Astrocyte of the cerebellum (primary cell): ENCODE data around the gene PCNX2.

Source experiments
- DNase-seq: peaks from one replicate; pipeline ENCODE4 v3.0.0-alpha.2; 2011; ENCODE audit warnings: low read depth
- H3K4me3 ChIP-seq: 2 replicates; pipeline ENCODE4 v1.5.1; 2011; ENCODE audit warnings: mild to moderate bottlenecking, low read depth, low read length, moderate library complexity
- in situ Hi-C: cut with HindIII; loops from 2 replicates; pipeline ENCODE4 v1.10.0; 2017; ENCODE audit warnings: low sequenced_read_pairs
- TF ChIP-seq, protein P1 (sequence below): IDR thresholded peaks from 2 replicates; pipeline ENCODE4 v1.5.1; 2012; ENCODE audit warnings: low read length, low read depth, moderate library complexity, mild to moderate bottlenecking; ENCODE audit errors: missing control alignments

Gene PCNX2

DNA sequence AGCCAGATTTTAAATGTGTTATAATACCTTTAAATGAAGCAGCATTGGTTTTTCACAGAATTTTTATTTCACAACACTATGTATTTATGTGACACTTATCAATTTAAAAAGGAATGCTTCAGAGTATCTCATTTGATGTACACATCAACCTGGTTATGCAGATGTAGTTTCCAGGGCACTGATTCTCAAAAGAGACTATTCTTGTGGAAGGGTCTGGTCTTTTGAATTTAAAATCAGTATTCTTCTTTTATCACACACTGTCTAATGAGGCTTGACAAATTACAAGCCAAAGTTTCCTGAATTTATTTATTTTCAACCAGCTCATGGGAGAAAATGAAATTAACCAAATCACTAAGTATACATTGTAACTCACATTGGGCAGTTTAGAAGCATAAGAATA, 257.7 kb downstream of the PCNX2 start:
- in situ Hi-C loops: no loop called here
- no peak overlapping the region for H3K4me3 ChIP-seq
- TF ChIP-seq, protein P1, sequence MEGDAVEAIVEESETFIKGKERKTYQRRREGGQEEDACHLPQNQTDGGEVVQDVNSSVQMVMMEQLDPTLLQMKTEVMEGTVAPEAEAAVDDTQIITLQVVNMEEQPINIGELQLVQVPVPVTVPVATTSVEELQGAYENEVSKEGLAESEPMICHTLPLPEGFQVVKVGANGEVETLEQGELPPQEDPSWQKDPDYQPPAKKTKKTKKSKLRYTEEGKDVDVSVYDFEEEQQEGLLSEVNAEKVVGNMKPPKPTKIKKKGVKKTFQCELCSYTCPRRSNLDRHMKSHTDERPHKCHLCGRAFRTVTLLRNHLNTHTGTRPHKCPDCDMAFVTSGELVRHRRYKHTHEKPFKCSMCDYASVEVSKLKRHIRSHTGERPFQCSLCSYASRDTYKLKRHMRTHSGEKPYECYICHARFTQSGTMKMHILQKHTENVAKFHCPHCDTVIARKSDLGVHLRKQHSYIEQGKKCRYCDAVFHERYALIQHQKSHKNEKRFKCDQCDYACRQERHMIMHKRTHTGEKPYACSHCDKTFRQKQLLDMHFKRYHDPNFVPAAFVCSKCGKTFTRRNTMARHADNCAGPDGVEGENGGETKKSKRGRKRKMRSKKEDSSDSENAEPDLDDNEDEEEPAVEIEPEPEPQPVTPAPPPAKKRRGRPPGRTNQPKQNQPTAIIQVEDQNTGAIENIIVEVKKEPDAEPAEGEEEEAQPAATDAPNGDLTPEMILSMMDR: no peak
- DNase-seq: no peak

DNA sequence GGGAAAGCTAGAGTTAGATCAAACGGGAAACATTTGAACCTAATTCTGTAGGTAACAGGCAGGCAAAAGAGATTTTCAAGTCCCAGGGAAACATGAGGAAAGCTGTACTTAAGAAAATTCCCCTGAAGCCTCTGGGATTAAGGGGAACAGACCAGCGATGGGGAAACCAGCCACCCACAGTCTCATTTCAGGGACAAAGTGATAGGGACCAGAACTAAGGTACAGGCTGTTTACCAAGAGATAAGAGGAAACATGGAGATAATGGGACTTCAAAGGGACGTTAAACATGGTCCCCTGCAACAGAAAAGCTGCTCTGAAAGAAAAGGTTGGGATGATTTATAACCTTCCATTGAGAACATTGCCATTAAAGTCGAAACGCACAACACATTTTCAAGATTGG, 260.7 kb downstream of the PCNX2 start:
- in situ Hi-C loops: no loop called here
- TF ChIP-seq, protein P1: no peak
- DNase-seq: no peak
- no peak overlapping the region for H3K4me3 ChIP-seq

DNA sequence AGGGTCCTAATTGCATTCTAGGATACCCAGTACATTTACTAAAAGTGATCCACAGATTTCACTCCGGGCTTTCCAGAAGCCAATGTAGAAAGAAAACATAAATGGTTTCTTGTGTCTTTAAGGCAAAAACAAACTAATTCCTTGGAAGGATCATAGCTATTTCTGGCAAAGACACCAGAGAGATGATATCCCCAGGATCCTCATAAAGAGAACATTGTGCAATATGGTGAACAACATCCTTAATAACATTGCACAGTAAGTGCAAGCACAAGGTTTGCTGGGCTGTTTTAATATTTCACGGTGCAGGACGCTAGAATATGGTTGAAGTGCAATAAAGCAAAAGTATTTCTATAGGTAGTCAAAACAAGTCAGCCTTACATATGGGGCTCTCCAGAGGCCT, 262.2 kb downstream of the PCNX2 start:
- TF ChIP-seq, protein P1: no peak
- no peak for DNase-seq
- H3K4me3 ChIP-seq: no peak overlapping the region
- in situ Hi-C loops: no loop called here

DNA sequence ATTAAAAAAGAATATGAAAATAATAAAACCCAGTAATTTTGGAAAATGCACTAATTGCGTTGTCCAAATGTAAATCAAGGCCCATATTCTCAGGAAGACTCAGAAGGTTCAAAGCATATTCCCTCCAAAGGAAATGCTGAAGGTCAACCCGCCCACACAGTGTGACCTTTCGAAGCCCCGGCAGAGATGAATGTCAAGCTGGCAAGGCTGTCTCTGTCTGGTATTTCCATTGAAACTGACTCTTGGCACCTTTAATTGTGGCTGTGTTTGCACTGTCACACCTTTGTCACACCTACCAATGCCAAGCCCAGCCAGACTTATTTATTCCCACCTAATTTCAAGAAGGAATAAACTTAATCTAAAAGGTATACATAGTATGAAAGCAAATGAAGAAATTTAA, 262.6 kb downstream of the PCNX2 start:
- TF ChIP-seq, protein P1: no peak
- DNase-seq: no peak
- H3K4me3 ChIP-seq: no peak overlapping the region
- in situ Hi-C loops: no loop called here

DNA sequence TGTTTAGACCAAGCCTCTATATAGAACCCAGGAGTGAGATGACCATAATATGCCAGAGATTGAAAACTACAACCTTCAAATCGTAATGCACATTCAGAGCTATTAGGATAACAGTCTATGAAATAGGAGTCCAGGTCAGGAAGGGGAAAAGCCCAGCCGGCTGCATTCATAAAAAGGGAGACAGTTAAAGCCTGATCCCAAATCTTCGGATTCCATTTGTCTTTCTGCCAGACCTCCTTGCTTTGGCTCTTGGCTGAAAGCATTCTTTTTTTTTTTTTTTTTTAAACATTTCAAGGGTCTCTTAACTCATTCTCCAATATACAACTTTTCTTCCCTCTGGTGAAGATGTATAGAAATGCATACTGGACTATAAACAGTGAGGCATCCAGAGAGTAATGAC, 264.0 kb downstream of the PCNX2 start:
- TF ChIP-seq, protein P1: no peak
- in situ Hi-C loops: no loop called here
- DNase-seq: no peak
- H3K4me3 ChIP-seq: no peak overlapping the region

DNA sequence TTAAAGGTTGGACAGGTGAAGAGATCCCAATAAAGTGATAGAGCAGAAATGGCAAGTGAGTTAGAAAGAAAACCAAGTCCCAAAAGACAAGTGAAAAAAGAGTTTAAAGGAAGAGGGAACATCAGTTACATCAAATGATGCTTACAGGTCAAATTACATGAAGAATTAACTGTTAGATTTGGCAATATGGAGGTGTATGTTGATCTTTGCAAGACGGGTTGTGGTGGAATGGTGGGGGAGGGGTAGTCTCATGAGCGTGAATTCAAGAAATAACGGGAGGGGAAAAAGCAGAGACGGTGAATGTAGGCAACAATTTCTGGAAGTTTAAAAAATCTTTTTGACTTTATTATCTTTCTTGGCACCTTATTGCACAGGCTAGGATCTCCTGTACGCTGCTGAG, 268.5 kb downstream of the PCNX2 start:
- in situ Hi-C loops: no loop called here
- no peak for DNase-seq
- TF ChIP-seq, protein P1: no peak
- H3K4me3 ChIP-seq: no peak overlapping the region

DNA sequence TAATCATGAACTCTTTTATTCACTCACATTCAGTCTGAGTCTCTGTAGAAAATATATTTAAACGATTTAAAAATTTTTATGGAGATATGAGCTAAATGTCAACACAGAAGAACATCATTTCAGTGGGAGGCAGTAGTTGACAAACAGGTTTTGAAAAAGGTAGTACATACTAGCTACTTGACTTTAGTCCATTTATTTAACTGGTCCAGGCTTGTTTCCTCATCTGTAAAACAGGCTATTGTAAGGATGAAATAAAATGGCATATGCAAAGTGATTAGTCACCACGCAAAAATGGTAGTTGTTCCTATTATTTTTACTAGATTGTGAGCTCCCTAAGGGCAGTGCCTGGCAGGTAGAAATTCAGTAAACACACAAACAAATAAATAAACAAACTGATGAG, 270.0 kb downstream of the PCNX2 start:
- in situ Hi-C loops: no loop called here
- H3K4me3 ChIP-seq: no peak overlapping the region
- DNase-seq: no peak
- TF ChIP-seq, protein P1: no peak
